Tibial artery (tissue), 4 donors: ENCODE data around the gene SLC12A3.
"Not testable (repeated sequence)": the region's sequence is repeated elsewhere in the genome, so short reads cannot be mapped to it uniquely, and the experiment has no call there.

Experiments
- DNase-seq, 2 donors: peaks; one replicate each; pipeline ENCODE4 v3.0.0-alpha.2; 2019
- H3K27ac ChIP-seq, 2 donors: fragments of 200-600 bp; sonication (generic) in 1 of 2; 1 replicate in 1 of 2; 2 replicates in 1 of 2; pipeline ENCODE4 v1.5.1; 2018 to 2019; ENCODE audit warnings: mild to moderate bottlenecking in 1 of 2
- H3K27me3 ChIP-seq, 2 donors: fragments of 200-600 bp; sonication (generic) in 1 of 2; one replicate each; pipeline versions ENCODE4 v1.5.1 to v1.6.0; 2016 to 2019
- H3K36me3 ChIP-seq, 3 donors: fragments of 200-600 bp; sonication (generic) in 2 of 3; one replicate each; pipeline ENCODE4 v1.5.1; 2016 to 2019; ENCODE audit warnings: mild to moderate bottlenecking in 2 of 3
- H3K4me1 ChIP-seq, 4 donors: fragments of 200-600 bp; sonication (generic) in 2 of 4; 1 replicate in 3 of 4; 2 replicates in 1 of 4; pipeline ENCODE4 v1.5.1; 2016 to 2019
- H3K4me3 ChIP-seq, 2 donors: fragments of 200-600 bp; sonication (generic) in 1 of 2; 1 replicate in 1 of 2; 2 replicates in 1 of 2; pipeline ENCODE4 v1.5.1; 2018 to 2019; ENCODE audit warnings: mild to moderate bottlenecking in 2 of 2
- H3K9me3 ChIP-seq, 3 donors: fragments of 200-600 bp; sonication (generic) in 1 of 3; one replicate each; pipeline ENCODE4 v1.5.1; 2016 to 2019
- CTCF ChIP-seq, 2 experiments: fragments of 200-600 bp in 1 of 2; fragments of 450-650 bp in 1 of 2; IDR thresholded peaks; one replicate each; pipeline ENCODE4 v1.5.1; 2017 to 2019; ENCODE audit warnings: antibody characterized with exemption in 2 of 2, mild to moderate bottlenecking in 1 of 2, moderate library complexity in 1 of 2
- intact Hi-C: fragments of 100-400 bp; cut with DNase I; formaldehyde crosslinking; loops from one replicate; pipeline ENCODE4 v1.15.0; 2023; ENCODE audit warnings: low total_unique reads

The SLC12A3 gene

GRCh38 chr16:56931271-56931891 is 66.4 kb downstream of the SLC12A3 start:
- Histone ChIP-seq H3K4me1 (peaks cover 0 to 42% (median 23%) of the 10 kb centered on the region in 4 donors), H3K4me3 (peak overlapping the region; percentile 64 to 97), H3K9me3 (no peaks in the 10 kb centered on the region), H3K27me3 (no peaks in the 10 kb centered on the region), H3K27ac (peak overlapping the region; percentile 94 to 99), H3K36me3 (peaks cover 9 to 15% (median 14%) of the 10 kb centered on the region in 3 donors)
- no peak for TF ChIP-seq CTCF (IDR thresholded peaks at IDR 0.05)
- intact Hi-C loops = loop anchor here (5.0 kb wide), 1 partner anchor 56 kb away; the partner anchor contains the start of gene NLRC5
- DNase-seq = peak in 1 of 2 donors; percentile 31

DNA sequence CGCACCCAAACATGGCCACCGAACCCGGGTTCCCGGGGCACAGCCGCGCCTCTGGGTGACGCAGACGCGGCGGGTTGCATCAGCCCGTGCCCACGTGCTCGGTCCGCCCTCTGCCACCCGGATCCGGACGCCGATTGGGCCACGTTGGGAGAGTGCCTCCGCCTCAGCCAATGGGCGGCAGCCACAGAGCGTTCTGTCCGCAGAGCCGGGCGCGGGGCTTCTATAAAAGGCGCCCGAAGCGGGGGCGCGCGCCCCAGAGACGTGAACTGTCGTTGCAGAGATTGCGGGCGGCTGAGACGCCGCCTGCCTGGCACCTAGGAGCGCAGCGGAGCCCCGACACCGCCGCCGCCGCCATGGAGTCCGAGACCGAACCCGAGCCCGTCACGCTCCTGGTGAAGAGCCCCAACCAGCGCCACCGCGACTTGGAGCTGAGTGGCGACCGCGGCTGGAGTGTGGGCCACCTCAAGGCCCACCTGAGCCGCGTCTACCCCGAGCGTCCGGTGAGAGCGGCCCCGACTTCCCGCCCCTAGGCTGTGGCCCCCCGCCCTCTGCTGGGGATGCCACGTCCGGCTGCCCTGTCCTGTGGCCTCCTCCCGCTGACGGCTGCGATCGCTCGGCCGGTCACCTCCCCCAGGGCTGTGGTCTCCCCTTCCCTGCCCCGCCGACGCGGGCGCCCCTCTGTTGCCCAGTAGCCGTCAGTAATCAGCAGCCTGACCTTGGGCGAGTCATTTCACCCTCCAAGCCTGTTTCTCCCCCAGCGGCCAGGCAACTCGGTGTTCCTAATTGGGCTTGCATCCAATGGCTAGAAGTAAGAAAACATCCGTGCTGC is 67.1 kb downstream of the SLC12A3 start, which contains the start of gene HERPUD1:
HERPUD1 (plus strand) TSS at position 251 of the 829 bp plus-strand sequence; CDS start at position 354, 103 bp downstream.
- H3K27ac ChIP-seq = peak within 1 kb of the TSS; percentile 94 to 99
- peaks cover 16 to 22% (median 22%) of the 10 kb centered on the region in 3 donors for H3K36me3 ChIP-seq
- intact Hi-C loops = loop anchor here (5.0 kb wide), 1 partner anchor 55 kb away; the partner anchor contains the start of gene NLRC5
- H3K4me3 ChIP-seq = peak within 1 kb of the TSS; percentile 64 to 97
- H3K9me3 ChIP-seq = no peaks in the 10 kb centered on the region
- H3K27me3 ChIP-seq = no peaks in the 10 kb centered on the region
- peak; percentile 23 to 30 for TF ChIP-seq CTCF (IDR thresholded peaks at IDR 0.05)
- DNase-seq = peak; percentile 98 to 99
- peaks cover 0 to 50% (median 23%) of the 10 kb centered on the region in 4 donors for H3K4me1 ChIP-seq

DNA sequence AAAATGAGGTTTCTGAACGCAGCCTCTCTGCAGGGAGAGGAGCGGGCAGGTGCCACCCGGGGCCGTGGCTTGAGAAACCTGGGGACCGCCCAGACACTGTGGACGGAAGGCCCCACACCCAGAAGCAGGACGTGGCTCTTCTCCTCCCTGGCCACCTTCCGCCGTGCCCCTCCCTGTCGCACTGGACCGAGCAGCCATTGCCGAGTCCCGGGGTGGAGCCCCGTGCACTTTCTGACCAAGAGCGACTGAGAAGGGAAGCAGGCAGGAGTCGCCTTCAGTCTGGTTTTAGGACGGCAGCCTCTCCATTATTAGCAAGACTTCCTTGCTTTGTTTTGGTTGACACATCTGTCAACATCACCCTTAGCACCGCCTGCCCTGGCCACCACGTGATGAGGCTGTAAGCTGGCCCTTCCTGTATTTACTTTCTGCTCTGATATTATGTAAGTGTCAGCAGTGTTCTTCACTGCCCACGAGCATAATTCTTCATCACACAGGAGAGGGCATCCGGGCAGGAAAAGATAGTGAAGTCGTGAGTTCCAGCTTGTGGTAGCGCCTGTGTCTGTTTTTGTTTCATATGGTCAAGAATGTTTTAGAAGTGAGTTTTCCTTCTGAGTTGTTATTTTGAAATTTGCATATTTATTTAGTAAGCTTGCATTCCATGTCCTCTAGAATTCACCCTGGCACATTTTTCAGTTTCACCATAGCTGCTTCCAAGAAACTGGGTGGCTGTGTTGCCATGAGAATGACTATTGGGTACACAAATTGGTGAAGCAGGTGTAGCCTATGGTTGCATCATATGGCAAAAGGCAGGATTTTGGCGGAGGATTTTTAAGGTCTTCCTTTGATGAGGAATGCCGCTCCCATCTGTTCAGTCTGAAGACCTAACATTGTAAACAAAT is 68.0 kb downstream of the SLC12A3 start:
- Histone ChIP-seq H3K9me3 (no peaks in the 10 kb centered on the region), H3K27me3 (no peaks in the 10 kb centered on the region), H3K27ac (peak overlapping the region; percentile 94 to 99), H3K4me3 (peak overlapping the region; percentile 64 to 97), H3K36me3 (peaks cover 25 to 31% (median 30%) of the 10 kb centered on the region in 3 donors), H3K4me1 (peaks cover 0 to 53% (median 23%) of the 10 kb centered on the region in 4 donors)
- peak; percentile 91 to 94 for DNase-seq
- peak in 1 of 2 experiments; percentile 21 for TF ChIP-seq CTCF (IDR thresholded peaks at IDR 0.05)
- intact Hi-C loops = loop anchor here (5.0 kb wide), 1 partner anchor 54 kb away; the partner anchor contains the start of gene NLRC5

GRCh38 chr16:56933828-56934598 is 69.0 kb downstream of the SLC12A3 start:
- intact Hi-C loops = loop anchor here (5.0 kb wide), 1 partner anchor 53 kb away; the partner anchor contains the start of gene NLRC5
- peaks cover 35 to 41% (median 41%) of the 10 kb centered on the region in 3 donors for H3K36me3 ChIP-seq
- peak overlapping the region; percentile 94 to 99 for H3K27ac ChIP-seq
- no peaks in the 10 kb centered on the region for H3K27me3 ChIP-seq
- no peaks in the 10 kb centered on the region for H3K9me3 ChIP-seq
- DNase-seq = no peak
- H3K4me1 ChIP-seq = peaks cover 0 to 56% (median 23%) of the 10 kb centered on the region in 4 donors
- peak overlapping the region; percentile 64 to 97 for H3K4me3 ChIP-seq
- no peak for TF ChIP-seq CTCF (IDR thresholded peaks at IDR 0.05)

- Histone ChIP-seq H3K27ac (peak overlapping the region; percentile 94 to 99), H3K4me1 (peaks cover 0 to 56% (median 23%) of the 10 kb centered on the region in 4 donors), H3K36me3 (peaks cover 42 to 48% (median 47%) of the 10 kb centered on the region in 3 donors), H3K4me3 (peak overlapping the region; percentile 64 to 97)
- not testable (repeated sequence) for H3K9me3 ChIP-seq, H3K27me3 ChIP-seq
- intact Hi-C loops = loop anchor here (5.0 kb wide), 2 partner anchors 53 to 67 kb away; partner anchors contain the start of genes NLRC5 and SLC12A3
- peak in 1 of 2 donors; percentile 37 for DNase-seq
These were observed 69.7 kb downstream of the SLC12A3 start for GRCh38 chr16:56934599-56935145.
